Myocyte (in vitro differentiated cells): ENCODE data around the gene DNASE1L1. TPM values are rescaled to one million over a fixed set of nuclear protein-coding genes. Genes with fewer than 3 reads are reported as not detected.

ENCODE experiments used
- DNase-seq: peaks from one replicate; pipeline ENCODE4 v3.0.0-alpha.2; 2012; ENCODE audit warnings: low read depth
- total RNA-seq: library from RNA; depleted of rRNA; stranded (reverse); fragments of >200 nt; gene quantifications from 2 replicates; pipeline ENCODE4 v1.2.3, GENCODE V29; 2014

The DNASE1L1 gene
- total RNA-seq, 1 donor from 2014 or later: 235 TPM

- peak; percentile 49 for DNase-seq
Observed at GRCh38 chrX:154436983-154437752, 28.1 kb upstream of the DNASE1L1 start, which contains the start of gene GDI1. GDI1 (plus strand) TSS chrX:154437154; CDS start chrX:154437255, 101 bp downstream.

DNA sequence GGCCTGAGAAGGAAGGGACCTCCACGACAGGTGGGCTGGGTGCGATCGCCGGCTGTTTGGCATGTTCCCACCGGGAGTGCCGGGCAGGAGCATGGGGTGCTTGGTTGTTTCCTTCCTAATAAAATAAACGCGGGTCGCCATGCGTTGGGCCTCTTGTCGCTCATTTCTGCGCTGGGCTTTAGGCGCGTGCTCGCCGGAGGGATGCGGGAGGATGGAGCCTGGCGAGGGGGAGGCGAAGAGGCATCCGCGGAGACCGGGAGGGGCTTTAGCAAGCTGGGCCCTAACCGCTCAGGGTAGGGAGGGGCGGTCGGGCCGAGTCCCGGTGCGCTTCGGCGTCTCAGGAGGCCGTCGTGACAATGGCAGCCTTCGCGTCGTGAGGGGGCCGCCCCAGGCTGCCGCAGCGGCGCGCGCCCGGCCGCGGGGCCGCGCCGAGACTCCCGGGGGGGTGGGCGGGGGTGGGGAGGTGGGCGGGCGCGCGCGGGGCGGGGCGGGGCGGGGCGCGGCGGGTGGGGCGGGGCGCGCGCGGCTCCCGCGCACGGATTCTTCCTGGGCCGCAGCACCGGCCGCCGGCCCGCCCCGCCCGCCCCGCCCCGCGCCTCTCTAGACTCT is 27.4 kb upstream of the DNASE1L1 start:
- no peak for DNase-seq

DNA sequence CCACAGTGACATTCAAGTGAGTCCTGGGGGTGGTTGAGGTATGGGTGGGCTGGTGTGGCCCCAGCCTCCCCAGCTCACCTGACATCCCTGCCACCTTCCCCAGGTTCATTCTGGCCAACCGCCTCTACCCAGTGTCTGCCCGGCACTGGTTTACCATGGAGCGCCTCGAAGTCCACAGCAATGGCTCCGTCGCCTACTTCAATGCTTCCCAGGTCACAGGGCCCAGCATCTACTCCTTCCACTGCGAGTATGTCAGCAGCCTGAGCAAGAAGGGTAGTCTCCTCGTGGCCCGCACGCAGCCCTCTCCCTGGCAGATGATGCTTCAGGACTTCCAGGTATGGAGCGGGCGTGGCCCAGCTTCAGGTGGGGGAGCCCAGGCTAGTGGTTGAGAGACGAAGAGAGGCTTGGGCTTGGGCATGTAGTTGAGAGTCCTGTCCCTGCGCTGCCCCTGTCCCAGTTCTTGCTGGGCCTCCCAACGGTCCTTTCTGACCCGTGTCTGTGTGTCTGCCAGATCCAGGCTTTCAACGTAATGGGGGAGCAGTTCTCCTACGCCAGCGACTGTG is 26.2 kb upstream of the DNASE1L1 start:
- no peak for DNase-seq

GRCh38 chrX:154434394-154435168 is 25.5 kb upstream of the DNASE1L1 start:
- no peak for DNase-seq

DNA sequence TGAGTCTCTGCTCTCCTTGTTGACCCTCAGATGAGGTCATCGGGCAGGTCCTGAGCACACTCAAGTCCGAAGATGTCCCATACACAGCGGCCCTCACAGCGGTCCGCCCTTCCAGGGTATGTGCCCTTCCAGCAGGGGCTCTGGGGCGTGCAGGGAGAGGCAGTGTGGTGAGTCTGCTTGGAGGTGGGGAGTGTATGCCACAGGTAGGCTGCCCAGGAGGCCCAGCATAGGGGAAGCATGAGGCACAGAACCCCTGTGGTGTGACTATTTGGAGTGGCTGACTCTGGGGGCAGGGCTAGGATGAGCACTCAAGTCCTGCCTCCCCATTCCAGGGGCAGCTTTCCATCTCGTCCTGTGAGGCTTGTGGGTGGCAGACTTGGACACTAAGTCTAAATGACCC is 24.6 kb upstream of the DNASE1L1 start:
- no peak for DNase-seq

GRCh38 chrX:154432210-154432609 is 23.2 kb upstream of the DNASE1L1 start:
- no peak for DNase-seq

DNA sequence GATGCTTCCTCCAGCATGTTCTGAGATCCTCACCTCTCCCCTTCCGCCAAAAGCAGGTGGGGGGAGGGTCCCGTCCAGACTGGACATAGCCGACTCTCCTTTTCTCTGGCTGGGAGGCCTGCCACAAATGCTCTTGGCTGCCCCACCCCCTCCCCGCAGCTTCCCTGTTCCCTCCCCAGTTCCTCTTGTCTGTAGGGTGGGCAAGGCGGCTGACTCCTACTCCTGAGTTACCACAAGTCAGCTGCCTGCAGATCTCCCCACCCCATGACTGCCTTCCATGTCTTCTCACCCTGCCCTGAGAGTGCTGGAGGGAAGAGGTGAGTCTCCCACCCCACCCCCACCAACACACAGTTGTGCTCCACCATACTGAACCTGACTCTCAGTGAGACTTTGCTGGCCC is 22.3 kb upstream of the DNASE1L1 start:
- no peak for DNase-seq

GRCh38 chrX:154430916-154431315 is 21.9 kb upstream of the DNASE1L1 start:
- no peak for DNase-seq

GRCh38 chrX:154430479-154430878 is 21.4 kb upstream of the DNASE1L1 start:
- DNase-seq: no peak

DNA sequence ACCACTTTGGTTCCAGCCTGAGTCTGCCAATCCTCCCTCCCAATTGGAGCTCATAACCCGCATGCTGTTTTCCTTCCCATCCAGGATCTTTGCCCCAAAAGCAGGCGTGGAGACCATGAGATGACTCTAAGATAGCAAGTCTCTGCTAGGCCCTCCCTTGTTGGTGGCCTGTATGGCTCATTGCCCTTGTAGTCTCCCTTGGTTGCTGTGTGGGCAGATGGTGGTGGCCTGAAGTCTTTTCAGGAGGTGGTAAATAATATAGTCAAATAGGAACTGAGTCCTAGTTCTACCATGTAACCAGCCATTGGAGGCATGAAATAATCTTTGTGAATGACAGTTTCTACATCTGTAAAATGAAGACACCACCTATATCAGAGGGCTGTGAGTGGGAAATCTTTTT is 20.7 kb upstream of the DNASE1L1 start:
- no peak for DNase-seq

DNA sequence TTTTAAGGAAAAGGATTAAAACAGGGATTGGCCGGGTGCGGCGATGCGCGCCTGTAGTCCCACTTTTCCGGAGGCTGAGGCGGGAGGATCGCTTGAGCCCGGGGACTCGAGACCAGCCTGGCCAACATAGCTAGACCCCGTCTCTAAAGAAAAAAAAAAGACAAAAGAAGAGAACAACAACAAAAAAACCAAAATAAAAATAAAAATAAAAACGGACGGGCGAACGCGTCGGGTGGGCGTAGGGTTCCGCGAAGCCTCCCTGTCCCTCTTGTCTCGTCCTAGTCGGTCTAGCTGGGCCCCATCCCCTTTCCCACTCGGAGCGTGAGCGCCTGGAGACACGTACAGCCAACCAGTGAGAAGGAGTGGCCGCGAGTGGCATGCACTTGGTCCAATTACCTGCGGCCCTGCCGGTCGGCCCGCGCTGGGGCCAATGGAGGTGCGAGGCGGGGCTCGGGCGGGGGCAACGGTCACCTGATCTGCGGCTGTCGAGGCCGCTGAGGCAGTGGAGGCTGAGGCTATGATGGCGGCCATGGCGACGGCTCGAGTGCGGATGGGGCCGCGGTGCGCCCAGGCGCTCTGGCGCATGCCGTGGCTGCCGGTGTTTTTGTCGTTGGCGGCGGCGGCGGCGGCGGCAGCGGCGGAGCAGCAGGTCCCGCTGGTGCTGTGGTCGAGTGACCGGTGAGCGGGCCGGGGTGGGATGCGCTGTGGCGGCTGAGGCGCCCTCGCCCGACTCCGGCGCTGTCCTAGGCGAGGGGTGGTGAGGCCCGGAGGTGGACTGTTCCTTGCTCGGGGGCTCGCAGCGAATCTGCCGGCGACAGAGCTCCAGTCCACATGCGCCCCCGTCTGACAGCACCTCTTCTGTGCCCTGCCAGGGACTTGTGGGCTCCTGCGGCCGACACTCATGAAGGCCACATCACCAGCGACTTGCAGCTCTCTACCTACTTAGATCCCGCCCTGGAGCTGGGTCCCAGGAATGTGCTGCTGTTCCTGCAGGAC is 19.4 kb upstream of the DNASE1L1 start, which contains the start of gene ATP6AP1:
ATP6AP1 (plus strand) TSS at position 502 of the 996 bp plus-strand sequence; CDS start at position 518, 16 bp downstream.
- DNase-seq: peak; percentile 93

DNA sequence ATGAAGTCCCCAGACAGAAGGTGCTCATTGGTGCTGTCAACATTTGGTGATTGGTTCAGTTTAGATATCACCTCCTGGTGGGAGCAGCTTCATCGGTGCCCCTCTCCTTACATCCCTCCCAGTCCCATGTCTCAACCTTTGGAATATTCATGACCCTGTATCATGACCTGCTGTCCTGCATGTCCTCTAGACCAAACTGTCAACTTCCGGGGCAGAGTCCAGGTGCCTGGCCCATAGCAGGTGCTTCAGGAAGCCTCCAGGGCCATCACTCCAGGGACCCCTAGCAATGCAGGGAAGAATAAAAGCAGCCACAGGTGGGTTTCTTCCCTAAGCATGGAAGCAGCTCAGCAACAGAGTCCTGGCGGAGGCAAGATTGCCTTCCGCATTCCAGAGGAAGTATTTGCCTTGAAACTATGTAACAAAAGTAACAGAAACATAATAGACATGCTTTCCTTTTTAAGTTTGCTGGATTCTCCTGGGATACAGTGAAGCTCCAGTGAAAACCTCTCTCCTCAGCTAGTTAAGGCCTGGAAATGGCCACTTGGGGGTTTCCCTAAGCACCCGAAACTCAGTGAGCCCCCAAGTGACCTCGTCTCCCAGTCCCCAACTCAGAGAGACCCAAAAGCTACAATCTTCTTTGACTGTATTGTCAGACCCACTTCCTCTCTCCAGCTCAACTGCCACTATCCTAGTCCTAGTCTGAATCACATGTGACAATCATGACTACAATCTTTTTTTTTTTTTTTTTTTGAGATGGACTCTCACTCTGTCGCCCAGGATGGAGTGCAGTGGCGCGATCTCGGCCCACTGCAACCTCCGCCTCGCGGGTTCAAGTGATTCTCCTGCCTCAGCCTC is 18.1 kb upstream of the DNASE1L1 start:
- no peak for DNase-seq

DNA sequence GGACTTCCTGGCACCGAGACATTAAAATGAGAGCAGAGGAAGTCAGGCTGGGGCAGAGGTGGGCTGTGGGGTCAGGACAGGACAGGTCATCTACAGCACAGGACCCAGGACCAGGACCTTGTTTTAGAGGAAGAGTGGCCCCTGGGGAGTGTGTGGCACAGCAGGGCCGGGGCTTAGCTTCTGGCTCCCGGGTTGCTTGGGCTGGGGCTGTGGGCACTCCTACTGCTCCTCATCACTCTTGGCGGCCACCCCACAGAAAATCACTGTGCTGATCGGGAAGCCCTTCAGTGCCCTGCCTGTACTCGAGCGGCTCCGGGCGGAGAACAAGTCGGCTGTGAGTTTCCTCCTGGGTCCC is 11.3 kb upstream of the DNASE1L1 start:
- DNase-seq: no peak

DNA sequence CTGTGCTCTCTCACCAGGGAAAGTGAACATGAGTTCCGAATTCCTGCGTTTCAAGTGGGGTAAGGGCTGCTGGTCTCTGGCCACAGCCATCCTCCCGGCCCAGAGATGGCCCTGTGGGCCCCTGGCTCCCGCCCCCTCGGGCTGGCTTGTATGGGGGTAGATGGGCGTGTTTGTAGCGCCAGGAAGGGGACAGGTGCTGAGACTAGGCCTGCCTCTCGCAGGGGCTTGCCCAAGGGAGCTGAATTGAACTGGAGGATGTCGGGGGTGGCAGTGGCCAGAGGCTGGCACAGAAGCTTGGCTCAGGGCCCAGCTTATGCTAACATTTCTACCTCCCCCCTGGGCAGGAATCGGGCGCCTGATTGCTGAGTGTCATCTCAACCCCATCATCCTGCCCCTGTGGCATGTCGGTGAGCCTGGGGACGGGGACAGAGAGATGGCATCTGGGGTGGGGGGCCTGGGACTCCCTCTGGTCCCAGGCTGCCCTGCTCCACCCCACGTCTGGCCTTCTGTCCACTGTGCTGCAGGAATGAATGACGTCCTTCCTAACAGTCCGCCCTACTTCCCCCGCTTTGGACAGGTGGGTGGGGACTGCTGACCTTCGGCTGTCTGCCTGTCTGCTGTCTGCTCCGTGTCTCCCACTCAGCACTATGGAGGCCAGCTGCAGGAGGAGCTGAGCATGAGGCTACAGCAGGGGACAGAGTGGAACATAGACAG is 10.8 kb upstream of the DNASE1L1 start:
- no peak for DNase-seq

DNA sequence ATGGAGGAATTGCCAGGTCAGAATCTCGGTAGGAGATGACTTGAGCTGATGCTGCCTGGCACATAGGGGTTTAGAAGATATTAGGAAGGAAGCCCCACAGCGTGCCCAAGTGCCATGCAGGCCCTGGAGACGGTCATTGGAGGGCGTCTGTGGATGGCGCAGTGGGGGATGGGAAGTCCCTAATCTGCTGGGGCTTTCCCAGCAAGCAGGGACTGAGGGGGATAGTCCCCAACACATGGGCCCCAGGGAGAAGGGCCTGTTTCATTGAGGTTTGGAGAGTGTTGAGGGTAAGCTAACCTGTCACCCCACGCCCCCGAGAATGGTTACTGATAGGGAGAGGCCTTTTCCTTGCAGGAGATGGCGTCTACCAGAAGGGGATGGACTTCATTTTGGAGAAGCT is 10.1 kb upstream of the DNASE1L1 start:
- DNase-seq: no peak

DNA sequence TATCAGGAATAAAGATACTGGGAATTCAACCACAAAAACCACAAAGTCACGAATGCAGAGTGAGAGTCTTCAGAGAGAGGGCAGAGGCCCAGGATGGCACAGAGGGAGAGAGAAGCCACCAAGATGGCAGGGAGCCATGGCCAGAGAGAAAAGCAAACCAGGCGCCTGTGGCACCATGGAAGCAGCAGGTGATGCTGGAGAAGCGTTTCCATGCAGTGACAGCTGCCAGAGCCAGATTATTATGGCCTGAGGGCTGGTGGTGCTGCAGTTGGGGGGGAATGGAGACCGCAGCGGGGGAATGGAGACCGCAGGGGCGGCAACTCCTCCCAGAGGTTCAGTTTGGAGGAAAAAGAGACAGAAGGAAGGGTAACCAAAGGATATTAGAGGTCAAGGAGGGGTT is 8.1 kb upstream of the DNASE1L1 start:
- DNase-seq: peak; percentile 83

DNA sequence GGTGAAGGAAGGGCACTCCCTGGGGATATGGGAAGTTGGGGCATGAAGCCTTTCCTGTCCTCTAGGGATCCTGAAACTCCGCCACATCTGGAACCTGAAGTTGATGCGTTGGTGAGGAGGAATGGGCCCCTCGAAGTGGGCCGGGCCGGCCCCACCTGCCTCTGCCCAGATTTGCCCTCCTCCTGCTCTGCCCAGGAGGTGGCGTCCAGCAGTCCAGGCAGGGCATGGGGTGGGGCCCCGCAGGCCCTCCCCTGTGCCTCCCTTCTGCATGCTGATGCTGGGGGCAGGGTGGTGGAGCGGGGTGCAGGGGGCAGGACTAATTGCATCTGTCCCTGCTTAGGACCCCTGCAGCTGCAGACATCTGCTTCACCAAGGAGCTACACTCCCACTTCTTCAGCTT is 4.1 kb upstream of the DNASE1L1 start:
- no peak for DNase-seq

DNA sequence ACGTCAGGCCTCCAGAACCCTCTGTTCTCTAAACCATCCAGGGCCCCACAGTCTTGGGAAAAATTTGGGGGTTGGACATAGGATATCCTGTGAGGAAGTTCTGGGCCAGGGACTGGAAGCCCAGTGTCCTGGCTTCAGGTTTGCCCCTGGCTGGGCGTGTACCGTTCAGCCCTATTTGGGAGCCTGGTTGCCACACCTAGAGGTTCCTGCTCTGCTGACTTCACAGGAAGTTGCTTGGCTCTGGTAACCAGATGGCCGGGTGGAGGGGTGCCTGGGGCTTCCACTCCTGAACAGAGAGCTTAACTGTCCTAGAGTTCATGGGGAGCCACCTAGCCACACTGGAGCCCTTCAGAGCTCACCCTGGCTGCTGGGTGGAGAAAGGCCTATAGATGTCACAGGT is 3.4 kb upstream of the DNASE1L1 start:
- DNase-seq: no peak

- DNase-seq: peak; percentile 51
Observed at GRCh38 chrX:154411981-154412340, 2.9 kb upstream of the DNASE1L1 start.
